HG03558 (cell line): ENCODE data around the gene SERGEF.
"Not testable (repeated sequence)": the region's sequence is repeated elsewhere in the genome, so short reads cannot be mapped to it uniquely, and the experiment has no call there.

Experiments
- ATAC-seq: cut with Tn5 transposase; IDR thresholded peaks from one replicate; pipeline ENCODE4 v1.9.1; 2021; ENCODE audit warnings: moderate number of reproducible peaks; ENCODE audit not compliant: unreplicated experiment; ENCODE audit errors: extremely low read depth

The SERGEF gene

GRCh38 chr11:17917556-17917955 is 95.3 kb downstream of the SERGEF start:
- ATAC-seq: no peak

- ATAC-seq: no peak
These were observed 97.2 kb downstream of the SERGEF start for GRCh38 chr11:17915500-17916143.

- ATAC-seq: no peak
These were observed 97.9 kb downstream of the SERGEF start for GRCh38 chr11:17914957-17915356.

- ATAC-seq: no peak
These were observed 105.8 kb downstream of the SERGEF start for GRCh38 chr11:17907046-17907445.

- ATAC-seq: no peak
These were observed 106.4 kb downstream of the SERGEF start for GRCh38 chr11:17906436-17906835.

GRCh38 chr11:17905477-17905876 is 107.4 kb downstream of the SERGEF start:
- ATAC-seq: peak; percentile 72

- ATAC-seq: no peak
These were observed 111.4 kb downstream of the SERGEF start for GRCh38 chr11:17901481-17901880.

GRCh38 chr11:17898782-17899181 is 114.1 kb downstream of the SERGEF start:
- ATAC-seq: no peak

GRCh38 chr11:17898071-17898470 is 114.8 kb downstream of the SERGEF start:
- no peak for ATAC-seq

GRCh38 chr11:17897495-17897894 is 115.4 kb downstream of the SERGEF start:
- no peak for ATAC-seq

GRCh38 chr11:17896496-17897151 is 116.2 kb downstream of the SERGEF start:
- ATAC-seq: not testable (repeated sequence)

GRCh38 chr11:17894929-17895658 is 117.8 kb downstream of the SERGEF start:
- ATAC-seq: no peak

- no peak for ATAC-seq
These were observed 120.4 kb downstream of the SERGEF start for GRCh38 chr11:17892409-17892808.

- ATAC-seq: no peak
These were observed 122.5 kb downstream of the SERGEF start for GRCh38 chr11:17890325-17890724.

- ATAC-seq: no peak
These were observed 125.1 kb downstream of the SERGEF start for GRCh38 chr11:17887779-17888178.

GRCh38 chr11:17883946-17884345 is 128.9 kb downstream of the SERGEF start:
- ATAC-seq: no peak

GRCh38 chr11:17883057-17883456 is 129.8 kb downstream of the SERGEF start:
- ATAC-seq: no peak

GRCh38 chr11:17878743-17879142 is 134.1 kb downstream of the SERGEF start:
- no peak for ATAC-seq

- no peak for ATAC-seq
These were observed 135.0 kb downstream of the SERGEF start for GRCh38 chr11:17877886-17878285.

GRCh38 chr11:17876827-17877226 is 136.0 kb downstream of the SERGEF start:
- ATAC-seq: no peak

- no peak for ATAC-seq
These were observed 137.0 kb downstream of the SERGEF start for GRCh38 chr11:17875891-17876290.
